Purkinje cell (primary cell): ENCODE measurements around the gene KRT15. TPM values are rescaled to one million over a fixed set of nuclear protein-coding genes. Genes with fewer than 3 reads are reported as not detected.

Experiments
- polyA plus RNA-seq: library from polyadenylated mRNA; unstranded; fragments of >200 nt; fragmentation: Nextera tagmentation; gene quantifications from 2 replicates; pipeline ENCODE4 v1.2.1, GENCODE V29; 2014

Gene KRT15
- polyA plus RNA-seq: not detected in 2 replicates

DNA sequence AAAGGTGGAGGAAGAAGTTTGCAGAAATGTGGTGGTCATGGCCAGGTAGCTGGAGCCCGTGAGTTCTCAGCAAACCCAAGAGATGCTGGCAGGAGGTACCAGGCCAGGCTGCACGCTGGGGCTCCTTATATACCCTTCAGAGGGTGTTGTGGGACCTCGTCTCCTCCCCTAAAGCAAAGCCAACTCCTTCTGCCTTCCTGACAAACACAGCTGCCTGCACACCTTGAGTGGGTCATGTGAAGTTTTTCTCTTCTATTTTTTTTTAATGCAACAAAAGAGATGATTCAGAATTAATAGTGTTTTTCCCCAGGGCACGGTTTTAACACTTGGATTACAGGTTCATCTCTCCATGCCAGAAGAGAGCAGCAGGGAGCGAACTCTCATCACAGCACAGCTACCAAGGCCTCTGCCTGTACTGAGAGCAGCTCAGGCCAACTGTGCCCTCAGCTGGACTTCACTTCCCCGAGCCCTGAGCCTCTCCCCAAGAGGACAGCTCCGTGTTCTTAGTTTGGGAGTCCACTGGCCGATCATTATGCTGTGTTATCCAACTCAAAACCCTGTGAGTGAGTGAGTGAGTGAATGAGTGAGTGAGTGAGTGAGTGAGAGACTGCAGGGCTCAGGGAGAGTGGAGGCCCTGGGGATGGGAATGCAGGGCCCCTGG lies at the start of gene KRT15:
KRT15 (minus strand) TSS at position 102 of the 661 bp plus-strand sequence; CDS start at position 39, 63 bp downstream.

DNA sequence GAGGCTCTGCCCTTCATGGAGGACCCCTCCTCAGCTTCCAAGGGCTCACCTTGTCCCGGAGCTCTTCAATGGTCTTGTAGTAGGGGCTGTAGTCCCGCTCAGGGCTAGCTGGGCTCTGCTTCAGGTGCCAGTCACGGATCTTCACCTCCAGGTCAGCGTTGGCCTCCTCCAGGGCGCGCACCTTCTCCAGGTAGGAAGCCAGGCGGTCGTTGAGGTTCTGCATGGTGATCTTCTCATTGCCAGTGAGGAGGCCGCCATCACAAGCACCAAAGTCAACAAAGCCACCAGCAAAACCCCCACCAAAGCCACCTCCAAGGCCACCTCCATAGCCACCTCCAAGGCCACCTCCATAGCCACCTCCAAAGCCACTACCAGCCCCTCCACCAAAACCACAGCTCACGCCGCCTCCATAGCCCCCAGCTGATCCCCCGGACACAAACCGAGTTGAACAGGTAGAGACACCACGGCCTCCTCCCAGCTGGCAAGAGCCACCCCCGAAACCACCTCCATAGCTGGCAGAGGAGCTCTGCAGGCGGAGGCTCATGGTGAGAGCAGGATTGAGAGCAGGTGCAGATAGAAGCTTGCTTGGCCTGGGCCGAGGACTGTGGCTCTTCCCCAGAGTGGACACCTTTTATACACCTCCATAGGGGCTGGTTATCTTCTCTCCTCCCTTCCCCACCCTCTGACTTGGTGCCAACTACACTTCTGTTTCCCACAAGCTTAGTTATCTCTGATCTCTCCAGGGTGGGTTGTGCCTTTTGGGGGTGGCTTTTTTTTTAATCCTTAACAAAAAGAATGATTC lies 13.5 kb downstream of the KRT15 start, which contains the start of gene KRT13:
KRT13 (minus strand) TSS at position 606 of the 802 bp plus-strand sequence; CDS start at position 544, 62 bp downstream.

DNA sequence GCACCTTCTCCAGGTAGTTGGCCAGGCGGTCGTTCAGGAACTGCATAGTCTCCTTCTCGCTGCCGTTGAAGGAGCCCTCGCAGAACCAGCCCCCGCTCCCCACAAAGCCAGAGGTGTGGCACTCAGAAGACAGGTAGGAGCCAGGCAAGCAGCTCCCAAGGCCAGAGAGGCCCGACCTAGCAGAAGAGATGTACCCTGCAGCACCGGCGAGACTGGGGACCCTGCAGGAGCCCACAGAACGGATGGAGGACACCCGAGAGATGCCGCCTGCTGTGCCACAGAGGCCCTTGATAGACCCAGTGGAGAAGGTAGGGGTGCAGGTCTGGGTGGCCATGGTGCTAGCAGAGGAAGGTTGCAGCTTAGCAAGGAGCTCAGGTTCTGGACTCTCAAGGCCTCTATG lies 29.2 kb downstream of the KRT15 start, which contains the start of gene KRT36:
KRT36 (minus strand) TSS at position 380 of the 400 bp plus-strand sequence; CDS start at position 334, 46 bp downstream.

GRCh38 chr17:41481036-41481435 lies 37.7 kb downstream of the KRT15 start, which contains the start of gene KRT35:
TSS of gene KRT35 (minus strand) at chr17:41481151. CDS start at chr17:41481097, 54 bp downstream.

GRCh38 chr17:41466988-41467387 lies 51.7 kb downstream of the KRT15 start, which contains the start of gene KRT32:
TSS of gene KRT32 (minus strand) at chr17:41467386. CDS start at chr17:41467325, 61 bp downstream.

Other genes with a start within 250 kb of the KRT15 start
- gene KRTAP9-7, start 243.2 kb downstream of the KRT15 start, polyA plus RNA-seq: not detected in 2 replicates
- gene KRTAP29-1, start 216.0 kb downstream of the KRT15 start, polyA plus RNA-seq: not detected in 2 replicates
- gene KRTAP16-1, start 209.6 kb downstream of the KRT15 start, polyA plus RNA-seq: not detected in 2 replicates
- gene KRTAP17-1, start 203.2 kb downstream of the KRT15 start, polyA plus RNA-seq: not detected in 2 replicates
- not detected in 2 replicates for gene KRT33A, start 168.1 kb downstream of the KRT15 start, polyA plus RNA-seq
- gene KRT33B, start 149.1 kb downstream of the KRT15 start, polyA plus RNA-seq: not detected in 2 replicates
- gene KRT34, start 136.6 kb downstream of the KRT15 start, polyA plus RNA-seq: not detected in 2 replicates
- 2.2 TPM in 1 of 2 replicates, not detected in the other for gene KRT31, start 121.3 kb downstream of the KRT15 start, polyA plus RNA-seq
- not detected in 2 replicates for gene KRT37, start 94.3 kb downstream of the KRT15 start, polyA plus RNA-seq
- not detected in 2 replicates for gene KRT38, start 77.9 kb downstream of the KRT15 start, polyA plus RNA-seq
- gene KRT32, start 51.5 kb downstream of the KRT15 start, polyA plus RNA-seq: not detected in 2 replicates
- not detected in 2 replicates for gene KRT35, start 37.7 kb downstream of the KRT15 start, polyA plus RNA-seq
- not detected in 2 replicates for gene KRT36, start 29.0 kb downstream of the KRT15 start, polyA plus RNA-seq
- not detected in 2 replicates for gene KRT13, start 13.3 kb downstream of the KRT15 start, polyA plus RNA-seq
- gene KRT19, start 9.4 kb upstream of the KRT15 start, polyA plus RNA-seq: not detected in 2 replicates
- not detected in 2 replicates for gene KRT9, start 53.2 kb upstream of the KRT15 start, polyA plus RNA-seq
- not detected in 2 replicates for gene KRT14, start 68.0 kb upstream of the KRT15 start, polyA plus RNA-seq
- 0.52 and 0.63 TPM in 2 replicates for gene KRT16, start 93.9 kb upstream of the KRT15 start, polyA plus RNA-seq
- gene KRT17, start 105.7 kb upstream of the KRT15 start, polyA plus RNA-seq: 10.7 and 38.0 TPM in 2 replicates
- 1,476 and 1,572 TPM in 2 replicates for gene EIF1, start 170.0 kb upstream of the KRT15 start, polyA plus RNA-seq
- not detected in 2 replicates for gene GAST, start 193.4 kb upstream of the KRT15 start, polyA plus RNA-seq
- gene HAP1, start 215.8 kb upstream of the KRT15 start, polyA plus RNA-seq: 0.27 and 1.7 TPM in 2 replicates